Measurements from ENCODE around the gene FBRSL1.

The FBRSL1 gene

DNA sequence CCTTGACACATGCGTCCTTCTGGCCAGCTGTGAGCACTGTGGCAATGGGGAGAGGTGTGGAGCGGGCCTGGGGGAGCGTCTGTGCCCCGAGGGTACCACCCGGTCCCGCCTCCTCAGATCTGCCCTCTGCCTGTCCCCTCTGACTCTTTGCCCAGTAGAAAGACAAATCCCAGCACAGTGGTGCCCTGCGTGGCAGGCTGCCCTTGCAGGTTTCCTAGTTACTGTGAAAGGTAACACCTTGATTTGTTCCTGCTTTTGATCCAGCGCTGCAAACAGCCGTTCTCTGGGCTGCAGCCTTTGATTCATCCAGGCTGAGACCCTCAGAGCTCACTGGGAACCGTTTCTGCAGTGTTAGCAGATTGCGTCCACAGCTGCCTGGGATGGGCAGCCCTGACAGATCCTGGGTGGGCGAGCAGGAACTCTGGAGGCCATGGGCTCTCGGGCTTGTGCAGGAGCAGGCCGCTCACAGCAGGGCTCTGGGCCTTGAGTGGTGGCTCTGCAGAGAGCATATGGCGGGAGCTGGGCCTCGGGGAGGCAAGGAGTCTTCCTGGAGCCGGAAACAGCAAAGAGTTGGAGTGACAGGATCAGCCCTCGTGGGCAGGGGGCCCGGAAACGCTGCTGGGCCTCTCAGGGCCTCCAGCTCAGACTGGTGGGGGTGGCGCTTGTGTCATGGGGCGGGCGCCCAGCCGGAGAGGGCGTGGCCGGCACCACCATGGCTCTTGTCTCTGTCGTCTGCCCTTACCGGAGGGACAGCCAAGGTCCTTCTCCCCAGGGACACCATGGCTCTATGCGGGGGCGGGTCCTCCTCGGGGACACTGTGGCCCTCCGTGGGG, 16.6 kb downstream of the FBRSL1 start:
- no peak for DNase-seq (ENCODE audit: extremely low spot score, insufficient read length, low read depth)
- no peak for FAIRE-seq

DNA sequence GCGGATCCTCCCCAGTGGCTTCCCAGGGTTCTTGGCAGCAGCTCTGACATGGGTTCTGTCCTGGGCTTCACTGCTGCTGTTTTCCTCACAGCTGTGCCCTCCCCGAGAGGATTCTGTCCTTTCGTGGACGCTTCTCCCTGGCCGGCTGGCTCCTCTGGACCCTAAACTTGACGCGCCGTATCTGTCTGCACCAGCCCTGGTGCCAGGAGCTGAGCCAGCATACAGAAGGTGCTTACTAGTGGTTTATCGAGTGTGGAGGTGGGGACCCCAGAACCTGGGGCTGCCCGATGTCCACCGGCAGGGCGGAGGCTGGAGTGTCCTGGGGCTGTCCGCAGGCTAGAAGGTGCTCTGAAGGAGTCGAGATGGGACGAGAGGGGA, 17.2 kb downstream of the FBRSL1 start:
- no peak for DNase-seq (ENCODE audit: extremely low spot score, insufficient read length, low read depth)
- FAIRE-seq = no peak

DNA sequence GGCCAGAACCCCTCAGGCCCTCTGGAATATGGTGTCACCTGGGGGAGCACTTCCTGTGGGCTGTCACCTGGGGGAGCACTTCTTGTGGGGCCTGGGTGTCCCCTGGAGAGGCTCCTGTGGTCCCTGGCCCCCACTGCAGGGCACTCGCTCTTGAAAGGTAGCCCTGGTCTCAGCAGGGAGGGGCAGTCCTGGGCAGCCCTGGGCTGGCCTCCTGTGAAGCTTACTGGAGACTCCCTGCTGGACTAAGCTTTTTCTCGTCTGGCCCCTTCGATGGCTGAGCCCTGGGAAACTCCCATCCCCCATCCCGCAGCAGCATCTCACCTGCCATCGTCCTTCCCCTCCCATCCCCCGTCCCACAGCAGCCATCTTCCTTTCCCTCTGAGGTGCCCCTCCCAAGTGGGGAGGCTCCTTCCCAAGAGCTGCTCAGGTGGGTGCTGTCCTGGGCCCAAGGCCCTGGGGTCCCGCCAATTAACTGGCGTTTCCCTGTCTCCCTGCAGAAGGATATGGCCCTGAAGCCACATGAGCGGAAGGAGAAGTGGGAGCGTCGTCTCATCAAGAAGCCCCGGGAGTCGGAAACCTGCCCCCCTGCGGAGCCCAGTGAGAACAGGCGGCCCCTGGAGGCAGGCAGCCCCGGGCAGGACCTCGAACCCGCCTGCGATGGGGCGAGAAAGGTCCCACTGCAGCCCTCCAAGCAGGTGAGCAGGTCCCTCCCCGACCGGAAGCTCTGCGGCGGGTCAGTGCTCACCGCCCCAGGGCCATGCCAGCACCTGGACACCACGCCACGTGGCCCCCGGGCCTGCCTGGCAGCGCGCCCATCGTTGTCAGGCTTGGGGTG, 17.9 kb downstream of the FBRSL1 start:
- FAIRE-seq = no peak

GRCh38 chr12:132508491-132508740, 18.5 kb downstream of the FBRSL1 start:
- FAIRE-seq = no peak
- DNase-seq (ENCODE audit: extremely low spot score, insufficient read length, low read depth) = no peak

More for the DNA sequence above, 17.9 kb downstream of the FBRSL1 start:
- no peak for DNase-seq (ENCODE audit: extremely low spot score, insufficient read length, low read depth)

- DNase-seq (ENCODE audit: extremely low spot score, insufficient read length, low read depth) (no peak), FAIRE-seq (no peak)
Observed at GRCh38 chr12:132508860-132509732, 19.1 kb downstream of the FBRSL1 start.

- DNase-seq (ENCODE audit: extremely low spot score, insufficient read length, low read depth) = no peak
- FAIRE-seq = no peak
Observed at GRCh38 chr12:132510111-132510724, 20.3 kb downstream of the FBRSL1 start.

DNA sequence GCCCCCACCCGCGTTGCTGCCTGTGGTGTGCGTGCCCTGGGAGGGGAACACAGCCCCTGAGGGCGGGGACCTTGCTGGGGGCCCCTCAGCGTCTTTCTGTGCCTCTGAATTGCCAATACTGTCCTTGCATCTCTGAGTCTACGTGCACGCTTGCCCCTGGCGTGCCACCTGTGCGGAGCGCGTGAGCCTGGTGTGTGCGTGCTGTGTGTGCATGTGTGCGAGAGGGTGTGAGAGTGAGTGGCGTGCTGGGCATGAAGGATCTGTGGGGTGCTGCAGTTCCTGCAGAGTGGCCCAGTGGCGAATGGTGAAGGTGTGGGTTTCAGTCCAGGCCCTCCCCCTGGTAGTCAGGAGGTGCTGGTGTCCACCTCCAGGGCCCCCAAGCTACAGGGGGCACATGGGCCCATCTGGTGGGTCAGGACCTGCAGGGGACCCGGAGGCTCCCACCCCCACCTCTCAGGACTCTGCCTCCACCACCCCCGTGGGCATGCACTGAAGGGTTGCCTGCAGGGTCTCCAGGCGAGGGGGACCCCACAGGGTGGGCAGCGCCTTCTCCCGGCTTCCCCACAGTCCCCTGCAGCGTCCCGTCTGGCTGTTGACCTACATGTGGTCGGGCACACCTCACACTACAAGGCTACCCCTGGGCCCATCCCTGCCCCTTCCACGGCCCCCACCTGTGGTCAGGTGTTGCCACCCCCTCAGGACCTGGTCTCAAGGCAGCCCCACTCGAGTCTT, 21.0 kb downstream of the FBRSL1 start:
- DNase-seq (ENCODE audit: extremely low spot score, insufficient read length, low read depth) = no peak
- FAIRE-seq = no peak

GRCh38 chr12:132511516-132512196, 21.7 kb downstream of the FBRSL1 start:
- FAIRE-seq (no peak), DNase-seq (ENCODE audit: extremely low spot score, insufficient read length, low read depth) (no peak)

DNA sequence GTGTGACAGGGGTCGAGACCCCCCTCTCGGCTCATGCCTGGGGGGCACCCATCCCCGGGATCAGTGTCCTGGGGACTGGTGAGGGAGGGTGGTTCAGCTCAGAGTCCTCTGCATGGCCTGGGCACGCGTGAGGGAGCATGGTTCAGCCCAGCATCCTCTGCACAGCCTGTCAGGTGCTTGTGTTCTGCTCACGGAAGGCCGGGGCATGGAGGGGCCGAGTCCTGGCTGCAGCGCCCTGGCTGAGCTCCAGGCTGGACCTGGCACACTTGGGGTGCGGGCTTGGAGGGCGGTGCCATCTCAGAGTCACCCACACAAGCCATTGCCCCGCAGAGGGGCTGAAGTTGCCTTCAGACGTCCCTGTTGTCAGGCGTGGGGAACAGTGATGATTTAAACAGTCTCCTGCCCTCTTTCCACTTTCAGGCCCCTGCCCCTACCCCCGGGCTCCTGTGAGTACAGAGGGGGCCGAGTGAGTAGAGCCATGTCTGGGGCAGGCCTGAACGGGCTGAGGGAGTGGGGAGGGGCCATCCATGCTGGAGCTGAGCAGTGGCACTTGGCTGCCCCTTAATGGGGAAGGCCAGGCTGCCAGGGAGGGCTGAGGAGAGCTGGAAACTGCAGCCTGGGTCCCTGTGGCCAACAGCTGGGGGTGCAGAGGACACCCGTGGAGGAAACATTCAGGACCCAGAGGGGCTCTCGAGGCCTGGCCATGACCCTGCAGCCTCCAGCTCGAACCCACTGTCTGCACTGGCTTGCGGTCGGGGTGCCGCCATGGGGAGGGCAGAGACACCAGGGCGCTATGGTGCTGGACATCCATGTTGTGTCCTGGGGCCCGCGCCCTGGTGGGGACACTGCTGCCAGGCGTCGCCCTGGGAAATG, 22.5 kb downstream of the FBRSL1 start:
- no peak for FAIRE-seq

GRCh38 chr12:132513070-132513398, 23.1 kb downstream of the FBRSL1 start:
- DNase-seq (ENCODE audit: extremely low spot score, insufficient read length, low read depth) (no peak), FAIRE-seq (no peak)

More for the DNA sequence above, 22.5 kb downstream of the FBRSL1 start:
- DNase-seq (ENCODE audit: extremely low spot score, insufficient read length, low read depth) = no peak

- DNase-seq (ENCODE audit: extremely low spot score, insufficient read length, low read depth) (no peak), FAIRE-seq (no peak)
Observed at GRCh38 chr12:132513458-132514135, 23.6 kb downstream of the FBRSL1 start.

DNA sequence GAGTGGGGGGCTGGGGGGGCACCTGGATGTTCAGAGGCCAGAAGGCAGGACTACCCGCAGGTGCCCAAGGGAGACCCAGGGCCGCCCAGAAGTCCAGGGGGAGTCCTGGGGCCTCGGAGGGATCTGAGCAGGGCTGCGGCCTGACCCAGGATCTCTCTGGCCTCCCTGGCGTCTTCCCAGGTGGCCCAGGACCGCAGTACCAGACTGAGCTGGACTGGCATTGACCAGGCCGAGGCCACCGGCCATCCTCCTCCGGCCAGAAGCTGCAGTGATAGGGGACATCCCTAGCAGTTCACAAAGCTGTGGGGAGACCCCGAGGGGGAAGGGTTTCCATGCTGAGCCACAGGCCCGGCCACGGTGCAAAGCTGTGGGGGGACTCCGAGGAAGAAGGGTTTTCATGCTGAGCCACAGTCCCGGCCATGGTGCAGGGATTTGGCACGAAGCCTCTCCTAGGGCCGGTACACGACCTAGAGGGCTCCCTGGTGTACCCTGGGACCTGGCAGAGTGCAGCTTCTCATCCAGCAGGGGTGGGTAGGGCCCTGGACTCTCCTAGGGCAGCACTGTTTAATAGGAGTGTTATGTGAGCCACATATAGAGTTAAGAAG, 24.4 kb downstream of the FBRSL1 start:
- DNase-seq (ENCODE audit: extremely low spot score, insufficient read length, low read depth) = no peak

GRCh38 chr12:132514838-132515237, 24.9 kb downstream of the FBRSL1 start:
- DNase-seq (ENCODE audit: extremely low spot score, insufficient read length, low read depth) (no peak), FAIRE-seq (no peak)

More for the DNA sequence above, 24.4 kb downstream of the FBRSL1 start:
- FAIRE-seq = no peak

GRCh38 chr12:132516095-132517012, 26.4 kb downstream of the FBRSL1 start:
- FAIRE-seq (no peak), DNase-seq (ENCODE audit: extremely low spot score, insufficient read length, low read depth) (no peak)

DNA sequence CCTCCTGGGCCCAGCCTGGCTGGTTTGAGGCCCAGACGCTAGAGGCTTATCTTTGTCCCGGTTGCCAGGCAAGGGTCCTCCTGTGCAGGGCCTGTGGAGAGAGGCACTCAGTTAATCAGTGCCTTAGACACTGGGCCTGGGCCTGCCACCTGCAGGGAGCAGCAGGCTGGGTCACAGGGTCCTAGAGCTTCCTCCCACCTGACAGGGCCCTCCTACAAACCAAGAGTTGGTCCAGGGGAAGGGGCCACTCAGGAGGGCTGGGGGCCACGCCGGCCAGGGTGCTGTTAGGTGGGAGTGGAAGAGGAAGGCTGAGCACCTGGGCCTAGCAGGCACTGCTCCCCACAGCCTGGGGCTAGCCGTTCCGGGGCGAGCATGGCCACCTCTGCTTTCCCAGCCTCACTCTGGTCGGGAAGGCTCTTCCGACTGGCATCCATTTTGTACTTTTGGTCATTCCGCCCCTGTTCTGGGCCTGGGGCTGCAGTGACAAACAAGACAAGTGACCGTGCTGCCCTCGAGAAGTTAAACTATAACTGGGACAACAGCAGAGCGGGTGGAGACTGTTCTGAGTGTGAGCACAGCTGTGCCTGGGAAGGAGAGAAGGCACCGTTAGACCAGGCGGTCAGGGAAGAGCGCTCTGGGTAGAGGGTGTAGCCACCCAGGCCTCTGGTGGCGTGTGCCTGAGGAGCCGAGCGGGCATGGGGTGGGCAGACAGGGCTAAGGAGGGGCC, 27.2 kb downstream of the FBRSL1 start:
- FAIRE-seq (no peak), DNase-seq (ENCODE audit: extremely low spot score, insufficient read length, low read depth) (no peak)

DNA sequence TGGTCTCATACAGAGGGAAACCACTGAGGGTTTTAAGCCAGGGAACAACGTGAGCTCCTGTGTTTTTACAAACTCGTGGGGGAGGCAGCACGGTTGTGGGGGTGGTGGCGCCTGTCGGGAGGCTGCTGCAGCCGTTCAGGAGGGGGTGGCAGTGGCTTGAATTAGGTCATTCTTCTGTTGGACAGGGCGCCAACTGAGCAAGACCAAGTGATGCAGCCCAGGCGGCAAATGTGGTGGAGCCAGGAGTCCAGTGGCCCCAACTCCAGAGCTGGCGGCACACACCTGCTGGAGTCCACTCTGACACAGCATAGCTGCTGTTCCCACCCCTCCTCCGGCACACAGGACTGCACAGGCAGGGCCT, 27.8 kb downstream of the FBRSL1 start:
- FAIRE-seq (no peak), DNase-seq (ENCODE audit: extremely low spot score, insufficient read length, low read depth) (no peak)
